DOHH2 (cell line): ENCODE measurements around the gene XRCC2.

Source experiments
- CTCF ChIP-seq: fragments of 200-600 bp; sonication (generic); IDR thresholded peaks from one replicate; pipeline ENCODE4 v1.5.1; 2014; ENCODE audit warnings: antibody characterized with exemption, mild to moderate bottlenecking, low read depth, low read length; ENCODE audit not compliant: poor library complexity, severe bottlenecking
- EZH2phosphoT487 ChIP-seq: fragments of 200-600 bp; sonication (generic); IDR thresholded peaks from 2 replicates; pipeline ENCODE4 v1.6.1; 2017; ENCODE audit warnings: borderline replicate concordance, mild to moderate bottlenecking, antibody characterized with exemption, low read length, moderate library complexity, mixed read lengths

DNA sequence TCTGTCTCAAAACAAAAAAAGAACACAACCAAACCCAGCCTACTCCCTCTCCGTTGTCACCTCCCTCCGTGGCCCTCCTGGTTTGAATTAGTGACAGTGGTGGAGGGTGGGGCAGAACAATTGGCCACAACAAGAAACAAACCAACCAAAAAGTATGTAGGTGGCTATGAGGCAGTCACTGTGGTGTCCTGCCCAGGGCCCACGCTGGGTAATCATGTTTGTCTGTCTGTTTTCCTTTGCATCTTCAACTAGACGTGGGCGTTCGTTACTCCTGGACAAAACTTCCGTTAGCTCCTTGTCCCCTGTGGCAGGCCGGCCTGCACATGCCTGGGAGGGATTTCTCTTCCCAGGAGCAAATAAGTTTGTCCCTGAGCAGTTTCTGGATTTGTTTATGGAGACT lies 78.4 kb downstream of the XRCC2 start:
- TF ChIP-seq CTCF (no peak), EZH2phosphoT487 (no peak)
